ENCODE results near the gene ARMC9. TPM values are rescaled to one million over a fixed set of nuclear protein-coding genes. Genes with fewer than 3 reads are reported as not detected.

ARMC9 gene
- total RNA-seq, 3 donors from 2014 or later, result 3.3 to 6.4 (median 5.9) TPM

- Mint-ChIP-seq H3K36me3 (ENCODE audit: insufficient read depth) (no peaks in the 10 kb centered on the region), H3K4me3 (no peak overlapping the region), H3K4me1 (ENCODE audit: low read depth) (no peaks in the 10 kb centered on the region), H3K27me3 (ENCODE audit: low read depth) (no peaks in the 10 kb centered on the region), H3K9me3 (no peaks in the 10 kb centered on the region)
- no peak for ATAC-seq
- no peak for DNase-seq
These were observed 6.2 kb downstream of the ARMC9 start for GRCh38 chr2:231204581-231204980.

GRCh38 chr2:231207734-231208133 is 9.3 kb downstream of the ARMC9 start:
- no peak for ATAC-seq
- Mint-ChIP-seq H3K36me3 (ENCODE audit: insufficient read depth) (no peaks in the 10 kb centered on the region), H3K27me3 (ENCODE audit: low read depth) (no peaks in the 10 kb centered on the region), H3K9me3 (no peaks in the 10 kb centered on the region), H3K4me3 (no peak overlapping the region), H3K4me1 (ENCODE audit: low read depth) (no peaks in the 10 kb centered on the region)
- DNase-seq, result no peak

- ATAC-seq, result no peak
- H3K27me3 Mint-ChIP-seq (ENCODE audit: low read depth), result no peaks in the 10 kb centered on the region
- no peaks in the 10 kb centered on the region for H3K4me1 Mint-ChIP-seq (ENCODE audit: low read depth)
- H3K9me3 Mint-ChIP-seq, result no peaks in the 10 kb centered on the region
- no peaks in the 10 kb centered on the region for H3K36me3 Mint-ChIP-seq (ENCODE audit: insufficient read depth)
- DNase-seq, result no peak
- H3K4me3 Mint-ChIP-seq, result no peak overlapping the region
These were observed 12.4 kb downstream of the ARMC9 start for GRCh38 chr2:231210782-231211181.

GRCh38 chr2:231211486-231211885 is 13.1 kb downstream of the ARMC9 start:
- no peaks in the 10 kb centered on the region for H3K9me3 Mint-ChIP-seq
- no peak for ATAC-seq
- H3K4me3 Mint-ChIP-seq, result no peak overlapping the region
- no peaks in the 10 kb centered on the region for H3K27me3 Mint-ChIP-seq (ENCODE audit: low read depth)
- DNase-seq, result no peak
- H3K4me1 Mint-ChIP-seq (ENCODE audit: low read depth), result no peaks in the 10 kb centered on the region
- no peaks in the 10 kb centered on the region for H3K36me3 Mint-ChIP-seq (ENCODE audit: insufficient read depth)

GRCh38 chr2:231212329-231212845 is 14.0 kb downstream of the ARMC9 start:
- ATAC-seq (no peak), DNase-seq (no peak)
- Mint-ChIP-seq H3K4me3 (no peak overlapping the region), H3K36me3 (ENCODE audit: insufficient read depth) (no peaks in the 10 kb centered on the region), H3K4me1 (ENCODE audit: low read depth) (no peaks in the 10 kb centered on the region), H3K9me3 (no peaks in the 10 kb centered on the region), H3K27me3 (ENCODE audit: low read depth) (no peaks in the 10 kb centered on the region)

- Mint-ChIP-seq H3K36me3 (ENCODE audit: insufficient read depth) (no peaks in the 10 kb centered on the region), H3K4me3 (no peak overlapping the region), H3K9me3 (no peaks in the 10 kb centered on the region), H3K4me1 (ENCODE audit: low read depth) (no peaks in the 10 kb centered on the region), H3K27me3 (ENCODE audit: low read depth) (no peaks in the 10 kb centered on the region)
- DNase-seq (no peak), ATAC-seq (no peak)
These were observed 15.7 kb downstream of the ARMC9 start for GRCh38 chr2:231213931-231214642.

GRCh38 chr2:231218366-231218765 is 19.9 kb downstream of the ARMC9 start:
- H3K4me3 Mint-ChIP-seq, result no peak overlapping the region
- no peaks in the 10 kb centered on the region for H3K9me3 Mint-ChIP-seq
- DNase-seq (no peak), ATAC-seq (no peak)
- H3K27me3 Mint-ChIP-seq (ENCODE audit: low read depth), result no peaks in the 10 kb centered on the region
- H3K4me1 Mint-ChIP-seq (ENCODE audit: low read depth), result no peaks in the 10 kb centered on the region
- peaks cover 2% of the 10 kb centered on the region for H3K36me3 Mint-ChIP-seq (ENCODE audit: insufficient read depth)

- H3K4me1 Mint-ChIP-seq (ENCODE audit: low read depth), result no peaks in the 10 kb centered on the region
- no peak for ATAC-seq
- H3K27me3 Mint-ChIP-seq (ENCODE audit: low read depth), result no peaks in the 10 kb centered on the region
- H3K36me3 Mint-ChIP-seq (ENCODE audit: insufficient read depth), result peaks cover 2% of the 10 kb centered on the region
- H3K9me3 Mint-ChIP-seq, result no peaks in the 10 kb centered on the region
- no peak for DNase-seq
- H3K4me3 Mint-ChIP-seq, result no peak overlapping the region
These were observed 20.9 kb downstream of the ARMC9 start for GRCh38 chr2:231219289-231219688.

GRCh38 chr2:231221761-231222160 is 23.3 kb downstream of the ARMC9 start:
- Mint-ChIP-seq H3K36me3 (ENCODE audit: insufficient read depth) (peaks cover 2% of the 10 kb centered on the region), H3K9me3 (no peaks in the 10 kb centered on the region), H3K4me1 (ENCODE audit: low read depth) (no peaks in the 10 kb centered on the region), H3K27me3 (ENCODE audit: low read depth) (no peaks in the 10 kb centered on the region), H3K4me3 (no peak overlapping the region)
- ATAC-seq (no peak), DNase-seq (no peak)

- no peaks in the 10 kb centered on the region for H3K4me1 Mint-ChIP-seq (ENCODE audit: low read depth)
- H3K4me3 Mint-ChIP-seq, result no peak overlapping the region
- H3K9me3 Mint-ChIP-seq, result no peaks in the 10 kb centered on the region
- no peaks in the 10 kb centered on the region for H3K27me3 Mint-ChIP-seq (ENCODE audit: low read depth)
- H3K36me3 Mint-ChIP-seq (ENCODE audit: insufficient read depth), result peaks cover 2% of the 10 kb centered on the region
- no peak for ATAC-seq
- no peak for DNase-seq
These were observed 24.0 kb downstream of the ARMC9 start for GRCh38 chr2:231222318-231223000.

GRCh38 chr2:231223001-231223375 is 24.6 kb downstream of the ARMC9 start:
- Mint-ChIP-seq H3K9me3 (no peaks in the 10 kb centered on the region), H3K4me3 (no peak overlapping the region), H3K36me3 (ENCODE audit: insufficient read depth) (peaks cover 2% of the 10 kb centered on the region), H3K27me3 (ENCODE audit: low read depth) (no peaks in the 10 kb centered on the region), H3K4me1 (ENCODE audit: low read depth) (no peaks in the 10 kb centered on the region)
- no peak for DNase-seq
- ATAC-seq, result no peak

GRCh38 chr2:231223458-231223976 is 25.1 kb downstream of the ARMC9 start:
- Mint-ChIP-seq H3K36me3 (ENCODE audit: insufficient read depth) (peaks cover 2% of the 10 kb centered on the region), H3K9me3 (no peaks in the 10 kb centered on the region), H3K4me1 (ENCODE audit: low read depth) (no peaks in the 10 kb centered on the region), H3K27me3 (ENCODE audit: low read depth) (no peaks in the 10 kb centered on the region), H3K4me3 (no peak overlapping the region)
- ATAC-seq (no peak), DNase-seq (no peak)

GRCh38 chr2:231227310-231228162 is 29.1 kb downstream of the ARMC9 start:
- no peaks in the 10 kb centered on the region for H3K27me3 Mint-ChIP-seq (ENCODE audit: low read depth)
- H3K36me3 Mint-ChIP-seq (ENCODE audit: insufficient read depth), result no peaks in the 10 kb centered on the region
- ATAC-seq (peak; percentile 97), DNase-seq (peak; percentile 17)
- no peaks in the 10 kb centered on the region for H3K4me1 Mint-ChIP-seq (ENCODE audit: low read depth)
- no peaks in the 10 kb centered on the region for H3K9me3 Mint-ChIP-seq
- H3K4me3 Mint-ChIP-seq, result no peak overlapping the region

- ATAC-seq (no peak), DNase-seq (no peak)
- Mint-ChIP-seq H3K36me3 (ENCODE audit: insufficient read depth) (no peaks in the 10 kb centered on the region), H3K4me3 (no peak overlapping the region), H3K27me3 (ENCODE audit: low read depth) (no peaks in the 10 kb centered on the region), H3K4me1 (ENCODE audit: low read depth) (no peaks in the 10 kb centered on the region), H3K9me3 (no peaks in the 10 kb centered on the region)
These were observed 29.8 kb downstream of the ARMC9 start for GRCh38 chr2:231228223-231228622.
